Skeletal muscle satellite cell (primary cell): ENCODE data around the gene FKBP2.

Source experiments
- H3K27me3 ChIP-seq: 2 replicates; pipeline ENCODE4 v1.7.0; 2013; ENCODE audit warnings: low read length; ENCODE audit not compliant: control insufficient read depth, insufficient read depth
- H3K36me3 ChIP-seq: 2 replicates; pipeline ENCODE4 v1.7.0; 2013; ENCODE audit warnings: mild to moderate bottlenecking, control low read depth, low read length; ENCODE audit not compliant: insufficient read depth
- H3K4me1 ChIP-seq: 2 replicates; pipeline ENCODE4 v1.7.0; 2013; ENCODE audit warnings: low read length; ENCODE audit not compliant: control insufficient read depth, insufficient read depth
- H3K4me2 ChIP-seq: 2 replicates; pipeline ENCODE4 v1.7.0; 2013; ENCODE audit warnings: mild to moderate bottlenecking, low read length
- H3K4me3 ChIP-seq: 2 replicates; pipeline ENCODE4 v1.7.0; 2013; ENCODE audit warnings: low read length
- H3K9ac ChIP-seq: 2 replicates; pipeline ENCODE4 v1.7.0; 2013; ENCODE audit warnings: mild to moderate bottlenecking, low read depth, low read length, moderate library complexity
- H3K9me3 ChIP-seq: replicated peaks from 2 replicates; pipeline ENCODE4 v1.7.0; 2013; ENCODE audit warnings: mild to moderate bottlenecking, control low read depth, low read length

The FKBP2 gene

GRCh38 chr11:64229744-64230170, 11.1 kb upstream of the FKBP2 start:
- Histone ChIP-seq H3K9me3 (no peaks in the 10 kb centered on the region), H3K36me3 (peaks cover 4% of the 10 kb centered on the region), H3K4me3 (peak overlapping the region; percentile 83), H3K4me1 (peaks cover 46% of the 10 kb centered on the region), H3K4me2 (peak overlapping the region; percentile 96), H3K9ac (peak overlapping the region; percentile 87), H3K27me3 (no peaks in the 10 kb centered on the region)

GRCh38 chr11:64230171-64230984, 10.5 kb upstream of the FKBP2 start, which contains the start of gene DNAJC4:
Gene DNAJC4, plus strand, starts transcription at chr11:64230548. Its CDS starts 307 bp downstream, at chr11:64230855.
- Histone ChIP-seq H3K9ac (peak within 1 kb of the TSS; percentile 87), H3K36me3 (peaks cover 4% of the 10 kb centered on the region), H3K4me2 (peak within 1 kb of the TSS; percentile 96), H3K4me1 (peaks cover 44% of the 10 kb centered on the region), H3K27me3 (no peaks in the 10 kb centered on the region), H3K4me3 (peak within 1 kb of the TSS; percentile 83), H3K9me3 (no peaks in the 10 kb centered on the region)

- peak overlapping the region; percentile 96 for H3K4me2 ChIP-seq
- H3K9me3 ChIP-seq = no peaks in the 10 kb centered on the region
- peaks cover 8% of the 10 kb centered on the region for H3K36me3 ChIP-seq
- peak overlapping the region; percentile 83 for H3K4me3 ChIP-seq
- H3K9ac ChIP-seq = peak overlapping the region; percentile 87
- H3K27me3 ChIP-seq = no peaks in the 10 kb centered on the region
- peaks cover 46% of the 10 kb centered on the region for H3K4me1 ChIP-seq
Observed at GRCh38 chr11:64230985-64231365, 9.9 kb upstream of the FKBP2 start.

DNA sequence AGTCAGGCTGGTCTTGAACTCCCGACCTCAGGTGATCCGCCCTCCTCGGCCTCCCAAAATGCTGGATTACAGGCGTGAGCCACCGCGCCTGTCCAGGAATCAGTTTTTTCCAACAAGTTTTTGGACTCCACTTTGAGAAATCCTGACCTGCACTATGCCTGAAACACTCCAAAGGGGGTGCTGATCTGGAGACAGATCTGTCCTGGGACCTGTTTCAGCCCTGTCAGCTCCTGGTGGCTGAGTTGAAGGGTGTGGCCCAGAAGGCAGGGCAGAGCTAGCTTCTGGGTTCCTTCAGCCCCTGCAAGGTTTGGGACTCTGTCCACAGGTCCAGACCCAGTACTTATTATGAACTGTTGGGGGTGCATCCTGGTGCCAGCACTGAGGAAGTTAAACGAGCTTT, 9.3 kb upstream of the FKBP2 start:
- peaks cover 44% of the 10 kb centered on the region for H3K4me1 ChIP-seq
- no peak overlapping the region for H3K4me2 ChIP-seq
- no peaks in the 10 kb centered on the region for H3K9me3 ChIP-seq
- H3K4me3 ChIP-seq = no peak overlapping the region
- H3K27me3 ChIP-seq = no peaks in the 10 kb centered on the region
- peaks cover 10% of the 10 kb centered on the region for H3K36me3 ChIP-seq
- H3K9ac ChIP-seq = no peak overlapping the region

DNA sequence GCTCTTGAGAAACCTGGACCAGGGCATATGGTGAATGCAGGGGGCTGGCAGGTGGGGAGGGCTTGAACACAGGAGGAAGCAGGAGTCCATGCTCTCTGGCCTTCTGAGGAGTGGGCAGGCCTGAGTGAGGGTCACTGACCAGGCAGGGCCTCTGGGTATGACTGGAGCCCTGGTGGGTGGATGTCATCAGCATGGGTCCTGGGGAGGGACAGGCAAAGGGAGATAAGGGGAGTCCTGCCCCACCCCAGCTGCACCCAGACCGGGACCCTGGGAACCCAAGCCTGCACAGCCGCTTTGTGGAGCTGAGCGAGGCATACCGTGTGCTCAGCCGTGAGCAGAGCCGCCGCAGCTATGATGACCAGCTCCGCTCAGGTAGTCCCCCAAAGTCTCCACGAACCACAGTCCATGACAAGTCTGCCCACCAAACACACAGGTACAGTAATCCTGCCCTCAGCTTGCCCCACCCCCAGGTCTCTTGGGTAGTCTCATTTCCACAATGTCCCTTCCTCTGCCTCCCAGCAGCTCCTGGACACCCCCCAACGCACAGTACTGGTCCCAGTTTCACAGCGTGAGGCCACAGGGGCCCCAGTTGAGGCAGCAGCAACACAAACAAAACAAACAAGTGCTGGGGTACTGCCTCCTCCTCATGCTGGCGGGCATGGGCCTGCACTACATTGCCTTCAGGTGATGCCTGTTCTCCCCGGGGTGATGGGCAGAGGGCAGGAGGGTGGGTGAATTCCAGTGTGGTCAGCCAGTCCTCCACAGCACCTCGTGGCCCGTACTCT, 8.5 kb upstream of the FKBP2 start:
- peak overlapping the region; percentile 11 for H3K4me2 ChIP-seq
- H3K9me3 ChIP-seq = no peaks in the 10 kb centered on the region
- peaks cover 36% of the 10 kb centered on the region for H3K4me1 ChIP-seq
- no peak overlapping the region for H3K4me3 ChIP-seq
- no peaks in the 10 kb centered on the region for H3K27me3 ChIP-seq
- H3K36me3 ChIP-seq = peaks cover 10% of the 10 kb centered on the region
- H3K9ac ChIP-seq = no peak overlapping the region

- Histone ChIP-seq H3K36me3 (peaks cover 10% of the 10 kb centered on the region), H3K9ac (no peak overlapping the region), H3K4me2 (peak overlapping the region; percentile 11), H3K9me3 (no peaks in the 10 kb centered on the region), H3K4me1 (peaks cover 33% of the 10 kb centered on the region), H3K27me3 (no peaks in the 10 kb centered on the region), H3K4me3 (no peak overlapping the region)
Observed at GRCh38 chr11:64232967-64233315, 8.0 kb upstream of the FKBP2 start.

- H3K36me3 ChIP-seq = peaks cover 15% of the 10 kb centered on the region
- H3K27me3 ChIP-seq = no peaks in the 10 kb centered on the region
- H3K4me1 ChIP-seq = peaks cover 33% of the 10 kb centered on the region
- H3K9ac ChIP-seq = peak within 1 kb of the TSS; percentile 66
- H3K9me3 ChIP-seq = no peaks in the 10 kb centered on the region
- peak within 1 kb of the TSS; percentile 85 for H3K4me3 ChIP-seq
- peak within 1 kb of the TSS; percentile 95 for H3K4me2 ChIP-seq
Observed at GRCh38 chr11:64233913-64234586, 6.8 kb upstream of the FKBP2 start, which contains the start of gene VEGFB. Gene VEGFB, plus strand, starts transcription at chr11:64234584. Its CDS starts 250 bp downstream, at chr11:64234834.

DNA sequence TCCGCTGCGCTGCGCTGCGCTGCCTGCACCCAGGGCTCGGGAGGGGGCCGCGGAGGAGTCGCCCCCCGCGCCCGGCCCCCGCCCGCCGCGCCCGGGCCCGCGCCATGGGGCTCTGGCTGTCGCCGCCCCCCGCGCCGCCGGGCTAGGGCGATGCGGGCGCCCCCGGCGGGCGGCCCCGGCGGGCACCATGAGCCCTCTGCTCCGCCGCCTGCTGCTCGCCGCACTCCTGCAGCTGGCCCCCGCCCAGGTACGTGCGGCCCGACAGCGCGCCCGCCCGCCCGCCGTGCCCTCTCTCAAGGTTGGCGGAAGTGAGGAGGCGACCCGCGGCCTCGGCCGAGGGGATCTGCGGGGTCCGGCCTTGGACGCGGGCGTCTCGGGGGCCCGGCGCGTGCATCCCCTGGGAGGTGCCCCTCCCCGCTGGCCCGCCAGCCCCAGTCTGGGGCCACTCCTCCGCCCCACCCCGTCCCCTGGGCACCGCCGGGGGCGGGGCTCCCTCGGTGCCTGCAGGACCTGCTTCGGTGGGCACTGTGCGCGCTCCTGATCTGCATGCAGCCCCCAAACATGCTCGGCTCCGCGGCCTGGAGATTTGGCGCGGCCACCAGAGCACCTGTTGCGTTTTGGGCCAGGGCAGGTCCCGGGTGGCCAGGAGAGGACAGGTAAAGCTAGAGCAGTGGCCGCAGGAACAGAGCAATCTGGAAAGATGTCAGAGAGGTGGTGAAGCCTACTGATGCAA, 6.1 kb upstream of the FKBP2 start:
- H3K9me3 ChIP-seq = no peaks in the 10 kb centered on the region
- peak overlapping the region; percentile 85 for H3K4me3 ChIP-seq
- peak overlapping the region; percentile 62 for H3K9ac ChIP-seq
- peak overlapping the region; percentile 95 for H3K4me2 ChIP-seq
- no peaks in the 10 kb centered on the region for H3K27me3 ChIP-seq
- H3K4me1 ChIP-seq = peaks cover 26% of the 10 kb centered on the region
- H3K36me3 ChIP-seq = peaks cover 13% of the 10 kb centered on the region

DNA sequence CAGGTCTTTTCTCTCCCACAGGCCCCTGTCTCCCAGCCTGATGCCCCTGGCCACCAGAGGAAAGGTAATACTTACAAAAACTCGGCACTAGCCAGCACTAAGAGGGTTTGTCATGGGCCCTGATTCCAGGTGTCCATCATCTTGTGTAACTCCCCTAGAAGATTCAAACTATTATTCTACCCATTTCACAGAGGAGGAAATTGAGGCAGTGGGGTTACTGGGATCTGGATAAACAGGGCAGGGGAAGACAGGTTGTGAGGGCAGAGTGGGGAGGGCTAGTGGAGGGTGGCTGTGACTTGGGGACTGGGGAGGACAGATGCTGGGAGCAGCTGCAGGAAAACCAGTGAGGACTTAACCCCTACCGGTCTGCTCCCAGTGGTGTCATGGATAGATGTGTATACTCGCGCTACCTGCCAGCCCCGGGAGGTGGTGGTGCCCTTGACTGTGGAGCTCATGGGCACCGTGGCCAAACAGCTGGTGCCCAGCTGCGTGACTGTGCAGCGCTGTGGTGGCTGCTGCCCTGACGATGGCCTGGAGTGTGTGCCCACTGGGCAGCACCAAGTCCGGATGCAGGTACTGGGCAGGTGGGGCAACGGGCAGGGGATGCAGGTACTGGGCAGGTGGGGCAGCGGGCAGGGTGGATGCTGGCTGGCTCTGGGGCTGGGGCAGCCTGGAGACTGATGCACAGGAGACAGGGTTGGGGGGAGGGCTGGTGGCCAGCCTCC, 5.3 kb upstream of the FKBP2 start:
- H3K9ac ChIP-seq = peak overlapping the region; percentile 62

GRCh38 chr11:64237484-64237951, 3.4 kb upstream of the FKBP2 start:
- H3K4me1 ChIP-seq = peaks cover 29% of the 10 kb centered on the region
- no peaks in the 10 kb centered on the region for H3K27me3 ChIP-seq
- H3K9me3 ChIP-seq = no peaks in the 10 kb centered on the region
- H3K4me2 ChIP-seq = no peak overlapping the region
- peaks cover 13% of the 10 kb centered on the region for H3K36me3 ChIP-seq
- no peak overlapping the region for H3K9ac ChIP-seq
- no peak overlapping the region for H3K4me3 ChIP-seq

More for the DNA sequence above, 5.3 kb upstream of the FKBP2 start:
- no peaks in the 10 kb centered on the region for H3K27me3 ChIP-seq
- peak overlapping the region; percentile 85 for H3K4me3 ChIP-seq
- H3K4me1 ChIP-seq = peaks cover 28% of the 10 kb centered on the region
- H3K4me2 ChIP-seq = peak overlapping the region; percentile 95
- peaks cover 13% of the 10 kb centered on the region for H3K36me3 ChIP-seq
- H3K9me3 ChIP-seq = no peaks in the 10 kb centered on the region
